Right hindlimb (tissue), 1 donor: ENCODE data around the gene MR1.
A peak's percentile ranks its signal among the peaks of the same experiment; 100 is the strongest.

Experiments used
- DNase-seq: peaks from one replicate; pipeline ENCODE4 v3.0.0-alpha.2; 2018

The MR1 gene

DNA sequence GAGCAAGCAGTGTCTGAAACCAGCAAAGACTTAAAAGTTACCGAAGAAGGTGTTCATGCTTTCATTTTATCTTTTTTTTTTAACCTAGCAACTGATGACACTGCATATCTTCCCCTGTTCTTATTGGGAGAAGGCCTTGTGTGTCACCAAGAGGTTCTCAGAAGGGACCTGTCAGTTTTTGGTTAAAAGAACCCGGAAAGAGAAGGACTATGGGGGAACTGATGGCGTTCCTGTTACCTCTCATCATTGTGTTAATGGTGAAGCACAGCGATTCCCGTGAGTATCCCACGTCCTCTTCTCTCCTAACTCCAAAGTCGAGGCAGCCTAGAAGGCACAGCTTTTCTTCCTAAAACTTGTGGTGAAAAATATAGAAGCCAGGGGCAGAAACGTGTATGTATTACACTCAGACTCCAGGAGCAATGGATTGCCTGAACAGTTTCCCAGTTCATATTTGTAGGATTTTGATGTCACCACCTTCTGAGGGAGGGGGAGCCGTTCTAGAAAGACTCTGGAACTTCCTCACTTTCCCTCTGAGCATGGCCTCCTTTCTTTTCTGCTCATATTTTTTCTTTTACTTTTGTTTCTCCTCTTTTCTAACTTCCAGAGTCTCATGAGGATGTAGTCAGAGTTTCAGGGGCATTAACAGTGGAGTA is at the start of gene MR1:
MR1 (plus strand) TSS at position 185 of the 653 bp plus-strand sequence; CDS start at position 210, 25 bp downstream.
- DNase-seq, result peak; percentile 30

DNA sequence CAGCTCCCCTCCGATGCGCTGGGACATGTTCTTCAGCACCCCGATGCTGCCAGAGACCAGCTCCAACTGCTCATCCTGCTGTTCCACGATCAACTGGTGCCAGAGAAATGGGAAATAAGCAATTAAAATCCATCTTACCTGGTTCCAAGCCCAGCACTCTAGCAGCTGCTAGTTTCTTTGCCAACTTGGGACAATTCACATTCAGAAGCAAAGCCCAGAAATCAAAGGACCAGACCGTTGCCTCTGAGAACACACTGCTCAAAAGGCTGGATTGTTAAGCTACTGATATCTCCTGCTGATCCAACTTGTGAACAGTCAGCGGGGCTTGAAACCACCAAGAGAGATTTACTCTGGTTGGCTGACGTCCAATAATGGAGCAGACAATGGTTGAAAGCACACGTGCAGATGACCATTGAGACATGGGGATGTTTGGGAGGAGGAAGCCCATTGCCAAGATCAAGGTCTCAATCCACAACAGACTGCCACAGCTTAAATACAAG is 45.5 kb upstream of the MR1 start:
- no peak for DNase-seq

DNA sequence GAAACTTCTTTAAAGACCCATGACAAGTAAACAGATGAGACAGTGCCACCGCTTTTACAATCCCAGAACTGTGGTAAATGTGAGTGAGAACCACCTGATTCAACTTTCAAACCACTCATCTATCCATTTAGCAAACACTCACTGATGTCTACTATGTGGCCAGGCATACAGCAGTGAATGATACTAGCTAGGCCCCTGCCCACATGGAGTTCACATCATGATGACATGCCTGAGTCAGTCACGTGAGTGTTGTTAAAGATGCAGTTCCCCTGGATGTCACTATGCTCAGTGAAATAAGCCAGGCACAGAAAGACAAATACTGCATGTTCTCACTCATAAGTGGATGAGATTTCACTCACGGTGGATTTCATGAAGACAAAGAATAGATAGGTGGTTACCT is 39.5 kb upstream of the MR1 start:
- DNase-seq, result no peak

DNA sequence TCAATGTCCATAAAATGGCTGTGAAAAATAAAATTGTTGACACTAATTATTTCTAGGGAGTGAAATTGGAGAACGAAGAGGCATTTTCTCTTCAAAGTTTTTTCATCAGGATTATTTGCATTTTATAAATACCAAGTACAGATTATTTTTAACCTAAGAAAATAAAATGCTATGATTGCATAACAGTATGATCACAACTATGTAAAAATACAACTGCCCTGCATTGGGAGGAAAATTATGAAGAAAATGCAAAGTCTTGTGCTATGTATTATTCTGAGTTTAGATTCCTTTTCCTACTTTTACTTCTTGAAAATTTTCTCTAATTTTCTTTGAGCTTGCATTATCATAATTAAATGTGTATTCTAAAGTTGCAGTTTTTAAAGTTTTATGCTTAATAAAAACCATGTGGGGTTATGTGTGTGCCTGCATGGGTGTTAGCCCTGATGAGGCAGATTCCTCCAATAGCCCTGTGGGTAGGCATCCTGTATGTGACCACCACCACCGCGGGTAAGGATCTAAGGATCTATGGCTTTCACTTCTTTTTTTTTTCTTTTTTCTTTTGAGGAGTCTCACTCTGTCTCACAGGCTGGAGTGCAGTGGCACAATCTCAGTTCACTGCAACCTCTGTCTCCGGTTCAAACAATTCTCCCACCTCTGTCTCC is 35.8 kb upstream of the MR1 start:
- no peak for DNase-seq

DNA sequence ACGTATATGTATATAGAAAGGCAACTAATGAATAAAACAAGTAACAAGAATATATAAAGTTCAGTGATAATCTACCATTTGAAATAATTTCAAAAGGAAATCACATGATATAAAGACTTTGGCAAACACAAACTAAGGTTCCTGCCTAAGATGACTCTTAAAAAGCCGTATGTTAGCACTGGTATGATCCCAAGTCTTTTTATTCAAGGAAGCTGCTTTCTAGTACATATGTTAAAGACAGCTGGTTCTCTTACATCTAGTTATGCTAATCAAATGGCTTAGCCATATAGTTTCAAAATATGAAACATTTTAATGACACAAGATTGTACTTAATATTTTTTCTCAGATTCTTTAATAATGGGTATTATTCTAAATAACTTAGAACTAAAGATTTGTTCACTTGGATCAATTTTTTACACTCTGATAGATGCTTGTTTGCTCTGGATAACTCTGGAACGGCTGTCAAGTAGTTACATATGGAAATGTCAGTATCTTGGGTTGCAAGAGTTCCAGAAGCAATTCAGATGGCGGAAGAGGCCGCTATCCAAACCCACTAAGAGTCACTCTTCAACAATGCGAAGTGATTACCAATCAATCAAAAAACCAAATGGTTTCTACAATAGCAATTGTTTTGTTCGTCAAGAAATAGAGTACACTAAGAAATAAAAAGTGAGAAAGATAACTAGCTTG is 32.5 kb upstream of the MR1 start:
- no peak for DNase-seq

DNA sequence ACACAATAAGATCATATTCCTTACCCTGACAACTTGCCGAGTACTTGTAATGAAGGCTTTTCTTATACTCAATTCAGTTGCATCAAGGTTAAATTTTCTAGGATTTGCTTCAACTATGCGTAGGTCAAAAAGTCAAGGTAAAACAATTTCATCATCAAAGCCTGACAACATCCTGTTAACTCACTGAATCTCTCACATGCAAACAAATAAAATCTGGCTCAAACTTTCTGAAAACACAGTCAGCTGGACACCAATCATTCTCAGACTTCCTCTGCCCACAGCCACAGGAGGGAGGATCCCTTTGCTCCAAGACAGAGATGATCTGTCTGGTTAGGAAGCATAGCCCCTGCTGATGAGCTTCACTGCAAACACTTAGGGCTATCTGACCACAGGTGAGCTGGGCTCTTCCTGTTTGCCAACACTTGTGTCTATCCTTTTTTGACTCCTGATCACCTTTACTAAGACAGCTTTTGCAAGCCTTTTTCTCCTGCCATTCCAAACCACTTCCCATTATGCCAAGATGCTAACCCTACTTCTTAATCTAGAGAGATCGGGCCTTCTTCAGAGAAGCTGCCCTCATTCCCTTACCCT is 31.1 kb upstream of the MR1 start:
- DNase-seq, result no peak

DNA sequence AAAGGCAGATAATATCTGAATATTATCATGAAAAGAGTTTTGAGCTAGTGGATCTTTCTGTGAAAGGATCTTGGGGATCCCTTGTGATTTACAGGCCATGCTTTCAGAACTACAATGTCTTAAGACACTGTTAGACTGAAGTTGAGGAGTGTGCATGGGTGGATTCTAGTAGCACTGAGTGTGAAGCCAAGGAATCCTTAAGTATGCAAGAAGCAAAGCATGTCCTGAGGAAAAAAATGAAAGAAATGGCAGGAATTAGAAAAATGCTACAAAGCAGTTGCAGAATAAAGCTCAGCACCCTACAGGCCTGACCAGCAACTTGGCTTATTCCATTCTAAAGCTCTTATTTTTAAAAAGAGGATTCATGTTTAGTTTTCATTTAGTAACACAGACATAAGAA is 23.0 kb upstream of the MR1 start:
- DNase-seq, result no peak

DNA sequence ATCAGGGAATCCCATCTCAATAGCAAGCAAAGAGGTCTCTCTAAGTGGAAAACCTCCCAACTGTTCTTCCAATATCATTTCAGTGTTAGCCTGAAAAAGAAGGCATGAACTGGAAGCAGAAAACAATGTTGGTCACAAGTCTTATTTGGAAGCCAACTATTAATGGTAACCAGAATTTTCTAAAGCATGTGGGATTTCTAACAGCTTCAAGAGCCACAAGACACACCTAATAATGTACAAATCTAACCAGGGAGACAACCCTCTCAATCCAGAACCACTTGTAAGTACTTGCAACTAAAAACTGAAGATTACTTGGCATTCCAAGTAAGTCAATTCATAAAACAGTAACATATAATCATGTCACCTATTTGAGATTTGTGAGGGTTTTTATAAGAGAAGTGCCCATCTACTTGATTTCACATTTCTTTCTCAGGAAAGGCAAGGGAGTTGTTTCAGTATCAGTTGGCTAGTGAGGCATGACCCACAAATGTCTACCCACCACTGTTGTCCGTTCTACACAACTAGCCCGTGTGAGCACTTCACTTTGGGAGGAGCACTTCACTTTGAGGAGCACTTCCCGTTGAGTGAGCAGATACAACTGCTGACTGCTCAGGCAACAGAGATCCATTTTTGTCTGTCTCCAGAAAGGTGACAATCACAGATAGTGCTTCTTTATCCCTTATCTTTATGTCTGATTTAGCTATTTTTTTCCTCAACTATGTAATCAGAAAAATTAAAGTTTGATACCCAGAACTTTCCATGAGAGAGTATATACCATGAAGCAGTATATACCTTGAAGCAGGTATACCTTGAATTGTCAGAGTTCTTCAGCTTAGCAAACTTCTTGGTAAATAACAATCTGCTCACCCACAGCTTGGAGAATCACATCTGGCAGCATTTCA is 22.2 kb upstream of the MR1 start:
- DNase-seq, result no peak

DNA sequence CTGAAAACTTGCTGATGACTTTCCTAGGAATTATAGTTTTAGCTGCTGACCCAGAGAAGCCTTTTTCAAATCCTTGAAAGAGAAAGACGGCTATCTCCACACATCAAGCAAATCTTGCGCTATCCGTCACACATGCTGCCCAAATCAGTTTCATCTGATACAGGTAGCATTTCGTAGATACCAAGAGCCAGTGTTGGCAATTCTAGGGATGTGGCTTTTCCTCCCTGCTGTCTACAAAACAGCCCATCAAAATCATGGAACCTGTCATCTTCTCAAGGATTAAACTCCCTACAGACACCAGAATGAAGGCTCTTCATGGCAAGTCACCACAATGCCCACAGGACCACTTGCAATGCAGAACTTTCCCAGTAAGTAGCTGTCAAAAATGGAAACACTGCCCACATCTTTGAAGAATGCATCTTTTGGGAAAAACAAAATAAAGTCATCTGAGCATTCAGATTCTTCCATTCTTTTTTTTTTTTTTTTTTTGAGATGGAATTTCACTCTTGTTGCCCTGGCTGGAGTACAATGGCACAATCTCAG is 21.5 kb upstream of the MR1 start:
- no peak for DNase-seq

DNA sequence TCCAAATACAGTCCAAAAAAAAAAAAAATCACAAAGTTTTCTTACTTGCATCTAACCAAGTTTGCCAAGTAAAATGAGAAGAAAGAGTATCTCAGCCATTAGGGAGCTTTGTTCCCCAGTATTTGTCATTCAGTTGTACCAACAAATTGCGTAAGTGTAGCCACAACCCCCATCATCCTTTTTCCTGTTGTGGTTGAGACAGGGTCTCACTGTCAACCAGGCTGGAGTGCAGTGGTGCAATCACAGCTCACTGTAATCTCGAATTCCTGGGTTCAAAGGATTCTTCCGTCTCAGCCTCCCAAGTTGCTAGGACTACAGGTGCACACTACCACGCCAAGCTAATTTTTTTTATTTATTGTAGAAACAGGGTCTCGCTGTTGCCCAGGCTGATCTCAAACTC is 20.6 kb upstream of the MR1 start:
- no peak for DNase-seq

DNA sequence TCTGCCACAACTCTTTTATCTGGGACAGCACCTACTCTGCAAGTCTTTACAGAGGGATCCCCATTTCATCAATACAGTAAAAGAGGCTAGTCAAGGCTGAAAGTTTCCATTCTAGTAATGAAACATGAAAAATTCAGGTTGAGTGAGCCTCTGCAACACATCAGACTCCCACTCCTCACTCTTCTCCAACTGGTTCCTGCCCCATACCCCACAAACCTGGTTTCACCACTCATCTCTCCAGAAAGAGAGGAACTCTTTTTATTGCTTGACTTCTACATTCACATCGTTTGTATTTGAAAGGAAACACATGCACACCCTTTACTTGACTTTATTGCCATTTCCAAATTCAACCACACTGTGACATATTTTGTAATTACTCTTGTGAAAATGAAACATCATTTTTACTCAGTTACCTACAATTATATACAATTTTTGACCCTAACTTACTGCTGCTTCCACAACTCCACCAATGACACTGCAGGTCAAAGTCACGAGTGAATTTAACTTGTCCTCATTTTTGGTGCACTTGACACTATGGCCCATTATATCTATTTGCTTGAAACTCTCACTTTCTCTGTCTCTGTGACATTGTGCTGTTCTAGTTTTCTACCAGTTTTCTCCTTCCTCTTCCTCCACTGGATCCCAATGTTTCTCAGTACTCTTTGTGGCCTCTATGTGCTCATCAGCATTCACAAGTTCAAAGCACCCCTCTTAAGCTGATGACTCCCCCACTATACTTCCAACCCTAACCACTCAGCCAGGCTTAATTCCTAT is 19.1 kb upstream of the MR1 start:
- no peak for DNase-seq

DNA sequence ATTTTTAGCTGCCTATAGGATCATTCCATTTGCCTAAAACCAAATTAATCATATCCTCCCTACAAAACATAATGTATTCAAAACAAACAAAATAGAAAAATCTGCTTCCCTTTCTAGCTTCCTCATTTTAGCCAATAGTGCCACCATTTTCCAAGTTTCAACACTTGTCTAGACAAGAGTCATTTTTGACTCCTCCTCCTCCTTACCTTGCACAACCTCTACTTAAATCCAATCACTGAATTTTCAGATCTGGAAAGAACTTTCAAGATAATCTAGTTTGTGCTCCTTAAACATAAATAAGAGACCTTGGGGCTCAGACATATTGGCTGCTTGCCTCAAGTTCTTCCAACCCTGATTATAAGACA is 18.6 kb upstream of the MR1 start:
- no peak for DNase-seq

DNA sequence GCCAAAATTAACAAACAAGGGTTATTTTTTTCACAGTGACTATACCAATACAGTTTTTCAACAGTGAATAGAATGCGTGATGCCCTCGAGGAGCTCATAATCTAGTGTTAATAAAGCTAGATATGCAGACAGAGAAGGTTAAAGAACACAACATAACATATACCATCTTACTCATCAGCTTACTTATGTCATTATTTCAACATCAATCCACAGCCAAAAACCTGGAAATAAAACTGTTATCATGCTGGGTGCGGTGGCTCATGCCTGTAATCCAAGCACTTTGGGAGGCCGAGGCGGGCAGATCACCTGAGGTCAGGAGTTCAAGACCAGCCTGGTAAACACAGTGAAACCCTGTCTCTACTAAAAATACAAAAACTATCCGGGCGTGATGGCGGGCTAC is 17.2 kb upstream of the MR1 start:
- DNase-seq, result no peak

DNA sequence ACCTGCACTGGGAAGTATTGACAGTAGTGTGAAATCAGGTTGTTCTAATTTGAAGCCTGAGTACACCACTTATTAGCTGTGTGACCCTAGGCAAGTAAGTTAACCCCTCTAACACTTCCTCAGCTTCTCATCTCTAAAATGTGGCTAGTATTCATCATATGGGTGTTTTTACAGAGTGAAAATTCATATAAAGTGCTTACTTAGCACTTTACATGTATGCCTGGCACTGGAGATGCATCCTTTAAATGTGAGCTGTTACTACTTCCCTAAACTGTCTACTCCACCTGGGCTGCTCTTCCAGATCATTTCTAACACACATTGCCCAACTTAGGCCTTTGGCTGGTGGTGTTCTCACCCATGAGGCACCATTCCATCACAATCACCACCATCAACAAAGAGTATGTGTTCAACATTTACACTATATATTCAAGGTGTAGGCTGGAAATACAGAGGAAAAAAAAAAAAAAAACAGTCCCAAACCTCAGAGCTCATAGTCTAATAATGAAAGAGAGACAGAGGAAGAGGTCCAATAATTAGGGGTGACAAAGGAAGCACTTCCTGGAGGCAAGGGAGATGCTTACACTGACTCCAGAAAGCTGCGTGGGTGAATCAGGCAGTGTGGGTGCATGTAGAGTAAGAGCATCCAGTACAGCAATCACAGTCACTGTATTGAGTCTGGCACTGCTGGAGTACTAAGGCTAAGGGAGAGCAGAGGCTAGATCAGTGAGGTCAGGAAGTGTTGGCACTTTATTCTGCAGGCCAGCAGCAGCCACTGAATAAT is 14.7 kb upstream of the MR1 start:
- no peak for DNase-seq

DNA sequence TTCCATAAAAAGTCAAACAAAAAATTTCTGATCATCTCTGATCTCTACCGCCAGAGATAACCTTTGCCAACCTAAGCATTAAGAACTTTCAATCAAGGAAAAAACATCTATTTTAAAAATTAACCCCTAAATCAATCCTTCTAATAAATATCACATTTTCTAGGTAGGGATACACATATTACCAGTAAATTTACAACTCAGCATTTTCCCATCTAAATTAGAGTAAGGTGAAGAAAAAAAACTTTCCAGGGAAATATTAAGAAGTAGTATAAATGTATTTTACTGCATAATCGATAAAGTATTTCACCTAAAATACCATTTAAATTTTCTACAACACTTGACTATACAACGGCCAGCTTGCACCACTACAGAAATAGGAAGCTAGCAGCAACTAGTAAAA is 12.6 kb upstream of the MR1 start:
- DNase-seq, result no peak

DNA sequence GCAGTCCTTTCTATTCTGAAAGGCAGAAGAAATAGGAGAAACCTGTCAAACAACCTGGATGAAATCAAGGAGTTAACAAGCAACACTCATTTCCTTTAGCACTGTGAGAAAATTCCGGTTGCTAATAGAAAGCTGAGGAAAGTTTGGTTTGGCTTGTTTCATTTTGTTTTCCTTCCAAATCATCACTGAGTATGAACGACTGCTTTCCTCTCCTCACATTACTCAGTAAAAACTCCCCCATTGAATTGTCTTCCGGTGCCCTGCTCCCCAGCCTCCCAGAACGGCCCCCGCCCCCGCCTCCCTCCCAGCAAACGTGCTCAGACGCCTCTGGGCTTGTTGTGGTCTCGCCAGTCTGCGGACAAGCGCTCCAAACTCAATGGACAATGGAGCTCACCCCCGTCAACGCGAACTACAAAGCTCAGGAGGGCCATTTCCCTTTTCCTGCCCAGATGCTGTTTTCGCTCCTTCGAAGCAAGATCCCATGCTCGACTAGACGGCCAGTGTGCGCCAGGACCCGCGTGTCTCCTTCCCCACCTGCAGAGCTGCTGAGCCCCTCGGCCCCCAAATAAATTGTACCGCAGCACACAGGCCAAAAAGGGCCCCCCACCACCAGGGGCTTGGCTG is 11.9 kb upstream of the MR1 start:
- DNase-seq, result peak; percentile 86

DNA sequence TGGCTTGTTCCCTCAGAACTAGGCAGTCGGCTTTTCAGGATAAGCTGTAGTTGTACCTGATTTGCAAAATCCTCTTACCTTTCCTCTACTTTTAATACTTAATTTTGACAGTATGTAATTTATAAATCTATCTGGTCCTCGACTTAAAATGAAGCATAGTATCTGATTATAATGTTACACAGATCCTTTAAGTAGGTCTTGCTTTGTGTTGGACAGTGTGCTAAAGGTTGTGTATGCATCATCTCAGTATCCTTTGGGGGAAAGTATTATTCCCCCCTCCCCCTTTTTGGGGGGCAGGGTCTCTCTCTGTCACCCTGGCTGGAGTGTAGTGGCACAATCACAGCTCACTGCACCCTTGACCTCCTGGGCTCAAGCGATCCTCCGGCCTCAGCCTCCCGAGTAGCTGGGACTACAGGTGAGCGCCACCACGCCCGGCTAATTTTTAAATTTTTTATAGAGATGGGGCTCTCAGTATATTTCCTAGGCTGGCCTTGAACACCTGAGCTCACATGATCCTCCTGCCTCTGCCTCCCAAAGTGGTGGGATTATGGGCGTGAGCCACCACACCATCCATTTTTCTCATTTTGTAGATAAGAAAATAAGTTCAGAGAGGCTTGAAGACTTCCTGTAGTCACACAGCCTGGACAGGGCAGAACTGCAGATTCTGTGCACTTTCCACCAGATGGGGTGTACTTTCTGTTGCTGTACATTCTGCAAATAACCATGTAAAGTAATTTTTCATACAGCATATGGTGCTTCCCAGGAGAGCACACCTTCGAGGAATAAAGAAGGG is 10.3 kb upstream of the MR1 start:
- no peak for DNase-seq

DNA sequence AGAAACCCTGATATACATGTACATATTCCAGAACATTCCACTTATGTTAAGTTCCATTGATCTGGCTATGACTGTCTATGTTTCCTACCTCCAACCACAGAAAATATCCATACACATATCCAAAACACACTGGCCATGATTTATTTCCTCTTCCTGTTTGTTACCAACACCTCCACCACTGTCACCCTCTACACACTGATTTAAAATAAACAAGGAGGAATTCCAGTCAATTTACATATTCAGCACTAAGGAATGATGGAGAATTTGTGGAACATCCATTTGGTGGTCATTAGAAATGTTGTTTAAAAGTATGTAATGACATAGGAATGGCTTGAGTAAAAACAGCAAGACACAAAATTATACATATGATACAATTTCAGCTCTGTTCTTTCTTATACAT is 5.6 kb upstream of the MR1 start:
- DNase-seq, result no peak

DNA sequence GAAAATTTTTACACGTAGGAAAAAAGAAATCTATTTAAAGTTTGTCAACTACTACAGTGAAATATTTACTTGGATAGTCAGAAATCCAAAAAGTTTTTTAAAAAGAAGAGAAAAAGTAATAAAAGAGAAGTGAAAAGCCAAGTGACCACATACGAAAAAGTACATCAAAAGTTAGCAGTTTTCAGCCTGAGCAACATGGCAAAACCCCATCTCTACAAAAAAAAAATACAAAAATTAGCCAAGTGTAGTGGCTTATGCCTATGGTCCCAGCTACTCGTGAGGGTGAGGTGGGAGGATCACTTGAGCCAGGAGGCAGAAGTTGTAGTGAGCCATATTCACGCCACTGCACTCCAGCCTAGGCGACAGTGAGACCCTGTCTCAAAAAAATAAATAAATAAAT is 5.2 kb upstream of the MR1 start:
- no peak for DNase-seq

DNA sequence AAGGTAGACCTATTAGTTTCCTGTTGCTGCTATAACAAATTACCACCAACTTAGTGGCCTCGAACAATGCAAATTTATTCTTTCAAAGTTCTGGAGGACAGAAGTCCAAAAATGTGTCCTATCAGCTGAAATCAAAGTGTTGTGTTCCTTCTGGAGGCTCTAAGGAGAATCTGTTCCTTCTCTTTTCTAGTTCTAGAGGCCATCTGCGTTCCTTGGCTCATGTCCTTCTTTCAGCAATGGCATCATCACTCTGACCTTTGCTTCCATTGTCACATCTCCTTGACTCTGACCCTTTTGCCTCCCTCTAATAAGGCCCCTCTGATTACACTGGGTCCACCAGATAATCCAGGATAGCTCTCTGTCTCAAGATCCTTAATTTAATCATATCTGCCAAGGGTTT is 1.2 kb upstream of the MR1 start:
- DNase-seq, result no peak
